AG10803 (cell line): ENCODE results near the gene RHBDD2.
A peak's percentile ranks its signal among the peaks of the same experiment; 100 is the strongest.
"Not testable (repeated sequence)": the region's sequence is repeated elsewhere in the genome, so short reads cannot be mapped to it uniquely, and the experiment has no call there.

Experiments
- DNase-seq: peaks from one replicate; pipeline ENCODE4 v3.0.0; 2010; ENCODE audit warnings: low read depth
- H3K4me3 ChIP-seq: 2 replicates; pipeline ENCODE4 v1.5.1; 2011; ENCODE audit warnings: mild to moderate bottlenecking, low read length, control low read depth
- CTCF ChIP-seq: conservative IDR thresholded peaks from 2 replicates; pipeline ENCODE4 v1.5.1; 2011; ENCODE audit warnings: mild to moderate bottlenecking, low read length, control low read depth, inconsistent platforms

RHBDD2 gene

GRCh38 chr7:75875113-75876080 lies 3.4 kb upstream of the RHBDD2 start:
- TF ChIP-seq CTCF, result no peak
- no peak for DNase-seq
- H3K4me3 ChIP-seq, result no peak overlapping the region

GRCh38 chr7:75876126-75876881 lies 2.5 kb upstream of the RHBDD2 start:
- no peak overlapping the region for H3K4me3 ChIP-seq
- no peak for DNase-seq
- TF ChIP-seq CTCF, result no peak

GRCh38 chr7:75878312-75878768 lies 494 bp upstream of the RHBDD2 start:
- no peak for TF ChIP-seq CTCF
- no peak for DNase-seq
- H3K4me3 ChIP-seq, result peak overlapping the region; percentile 53

- H3K4me3 ChIP-seq, result peak overlapping the region; percentile 95
- DNase-seq, result no peak
- no peak for TF ChIP-seq CTCF
Observed at GRCh38 chr7:75879771-75880184, 944 bp downstream of the RHBDD2 start.

GRCh38 chr7:75880242-75880641 lies 1.4 kb downstream of the RHBDD2 start:
- H3K4me3 ChIP-seq, result peak overlapping the region; percentile 95
- TF ChIP-seq CTCF, result no peak
- no peak for DNase-seq

- DNase-seq, result no peak
- TF ChIP-seq CTCF, result no peak; the same call in 1 of the 2 replicates
Observed at GRCh38 chr7:75881436-75882095, 2.7 kb downstream of the RHBDD2 start.

GRCh38 chr7:75883265-75883824 lies 4.5 kb downstream of the RHBDD2 start:
- H3K4me3 ChIP-seq, result not testable (repeated sequence)

More at GRCh38 chr7:75881436-75882095, 2.7 kb downstream of the RHBDD2 start:
- H3K4me3 ChIP-seq, result no peak overlapping the region

More at GRCh38 chr7:75883265-75883824, 4.5 kb downstream of the RHBDD2 start:
- DNase-seq, result not testable (repeated sequence)
